GM06990 (cell line): ENCODE results near the gene PHKB.

Experiments
- DNase-seq: peaks from one replicate; pipeline ENCODE4 v3.0.0-alpha.2; 2011; ENCODE audit not compliant: insufficient read length; ENCODE audit errors: extremely low read depth
- H3K27me3 ChIP-seq: replicated peaks from 2 replicates; pipeline ENCODE4 v1.6.0; 2011; ENCODE audit warnings: low read length; ENCODE audit not compliant: control insufficient read depth, insufficient read depth
- H3K36me3 ChIP-seq: 2 replicates; pipeline ENCODE4 v1.5.1; 2011; ENCODE audit warnings: low read length; ENCODE audit not compliant: control insufficient read depth, insufficient read depth
- H3K4me3 ChIP-seq: replicated peaks from 2 replicates; pipeline ENCODE4 v1.5.1; 2011; ENCODE audit warnings: low read depth, mild to moderate bottlenecking, control low read depth, low read length
- TF ChIP-seq, protein P1 (sequence below): IDR thresholded peaks from 2 replicates; pipeline ENCODE4 v1.5.1; 2011; ENCODE audit warnings: low read length, control low read depth, mild to moderate bottlenecking, inconsistent platforms; ENCODE audit not compliant: insufficient read depth, poor library complexity, severe bottlenecking

PHKB gene

GRCh38 chr16:47646914-47647313 is 185.8 kb downstream of the PHKB start:
- no peaks in the 10 kb centered on the region for H3K27me3 ChIP-seq
- no peak for DNase-seq
- H3K4me3 ChIP-seq = no peak overlapping the region
- TF ChIP-seq, protein P1, sequence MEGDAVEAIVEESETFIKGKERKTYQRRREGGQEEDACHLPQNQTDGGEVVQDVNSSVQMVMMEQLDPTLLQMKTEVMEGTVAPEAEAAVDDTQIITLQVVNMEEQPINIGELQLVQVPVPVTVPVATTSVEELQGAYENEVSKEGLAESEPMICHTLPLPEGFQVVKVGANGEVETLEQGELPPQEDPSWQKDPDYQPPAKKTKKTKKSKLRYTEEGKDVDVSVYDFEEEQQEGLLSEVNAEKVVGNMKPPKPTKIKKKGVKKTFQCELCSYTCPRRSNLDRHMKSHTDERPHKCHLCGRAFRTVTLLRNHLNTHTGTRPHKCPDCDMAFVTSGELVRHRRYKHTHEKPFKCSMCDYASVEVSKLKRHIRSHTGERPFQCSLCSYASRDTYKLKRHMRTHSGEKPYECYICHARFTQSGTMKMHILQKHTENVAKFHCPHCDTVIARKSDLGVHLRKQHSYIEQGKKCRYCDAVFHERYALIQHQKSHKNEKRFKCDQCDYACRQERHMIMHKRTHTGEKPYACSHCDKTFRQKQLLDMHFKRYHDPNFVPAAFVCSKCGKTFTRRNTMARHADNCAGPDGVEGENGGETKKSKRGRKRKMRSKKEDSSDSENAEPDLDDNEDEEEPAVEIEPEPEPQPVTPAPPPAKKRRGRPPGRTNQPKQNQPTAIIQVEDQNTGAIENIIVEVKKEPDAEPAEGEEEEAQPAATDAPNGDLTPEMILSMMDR = no peak
- peaks cover 2% of the 10 kb centered on the region; the same call in 1 of the 2 replicates for H3K36me3 ChIP-seq

DNA sequence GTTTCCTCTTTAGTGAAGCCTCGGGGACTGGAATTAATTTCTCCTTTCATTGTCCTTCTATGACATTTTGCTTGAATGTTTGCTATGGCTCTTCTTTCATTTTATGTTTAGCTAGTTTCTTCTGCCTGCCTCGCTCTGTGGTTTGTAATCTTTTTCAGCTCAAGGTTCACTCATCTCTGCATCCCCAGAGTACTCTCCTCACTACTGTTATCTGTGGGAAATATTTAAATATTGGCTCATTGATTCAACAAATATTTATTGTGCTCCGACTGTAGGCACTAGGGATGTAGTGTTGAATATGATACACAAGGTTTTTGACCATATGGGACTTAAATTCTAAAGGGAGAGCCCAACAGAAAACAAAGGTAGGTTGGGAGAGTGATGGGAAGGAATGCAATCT is 195.9 kb downstream of the PHKB start:
- TF ChIP-seq, protein P1 = no peak
- no peaks in the 10 kb centered on the region for H3K27me3 ChIP-seq
- no peak for DNase-seq
- peaks cover 7% of the 10 kb centered on the region for H3K36me3 ChIP-seq
- H3K4me3 ChIP-seq = no peak overlapping the region

DNA sequence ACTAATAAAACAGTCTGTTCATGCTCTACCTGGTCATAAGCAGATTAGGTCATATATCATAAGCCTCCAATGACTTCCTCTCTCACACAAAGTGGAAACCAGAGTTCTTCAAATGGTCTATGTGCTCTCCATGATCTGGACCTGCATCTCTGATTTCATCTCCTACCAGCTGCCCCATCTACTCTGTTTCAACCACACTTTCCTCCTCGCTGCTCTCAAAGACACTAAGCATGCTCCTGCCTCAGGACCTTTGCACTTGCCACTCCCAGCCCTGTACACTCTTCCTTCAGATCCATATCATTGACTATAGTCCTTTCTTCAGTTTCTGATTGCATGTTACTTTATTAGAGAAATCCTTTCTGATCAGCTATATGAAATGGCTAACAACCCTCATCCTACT is 196.8 kb downstream of the PHKB start:
- H3K4me3 ChIP-seq = no peak overlapping the region
- H3K36me3 ChIP-seq = peaks cover 7% of the 10 kb centered on the region
- TF ChIP-seq, protein P1 = no peak
- DNase-seq = no peak
- no peaks in the 10 kb centered on the region for H3K27me3 ChIP-seq

- H3K4me3 ChIP-seq = no peak overlapping the region
- H3K36me3 ChIP-seq = peaks cover 4% of the 10 kb centered on the region
- no peak for DNase-seq
- H3K27me3 ChIP-seq = no peaks in the 10 kb centered on the region
- TF ChIP-seq, protein P1 = no peak
Observed at GRCh38 chr16:47660540-47660939, 199.4 kb downstream of the PHKB start.

- Histone ChIP-seq H3K27me3 (no peaks in the 10 kb centered on the region), H3K4me3 (no peak overlapping the region), H3K36me3 (peaks cover 9% of the 10 kb centered on the region)
- no peak for DNase-seq
- TF ChIP-seq, protein P1 = no peak
Observed at GRCh38 chr16:47664653-47665325, 203.7 kb downstream of the PHKB start.

GRCh38 chr16:47666434-47666833 is 205.3 kb downstream of the PHKB start:
- no peak overlapping the region for H3K4me3 ChIP-seq

More at GRCh38 chr16:47666434-47666833, 205.3 kb downstream of the PHKB start:
- TF ChIP-seq, protein P1 = no peak
- no peak for DNase-seq
- Histone ChIP-seq H3K27me3 (no peaks in the 10 kb centered on the region), H3K36me3 (peaks cover 4% of the 10 kb centered on the region)
